HG03175 (cell line): Measurements from ENCODE around the gene ZC3H18.
A peak's percentile ranks its signal among the peaks of the same experiment; 100 is the strongest.

Source experiments
- ATAC-seq: cut with Tn5 transposase; IDR thresholded peaks from one replicate; pipeline ENCODE4 v1.9.1; 2021; ENCODE audit warnings: mild to moderate bottlenecking, moderate library complexity; ENCODE audit not compliant: unreplicated experiment

The ZC3H18 gene

GRCh38 chr16:88532434-88533241 lies 37.6 kb upstream of the ZC3H18 start:
- ATAC-seq: no peak

DNA sequence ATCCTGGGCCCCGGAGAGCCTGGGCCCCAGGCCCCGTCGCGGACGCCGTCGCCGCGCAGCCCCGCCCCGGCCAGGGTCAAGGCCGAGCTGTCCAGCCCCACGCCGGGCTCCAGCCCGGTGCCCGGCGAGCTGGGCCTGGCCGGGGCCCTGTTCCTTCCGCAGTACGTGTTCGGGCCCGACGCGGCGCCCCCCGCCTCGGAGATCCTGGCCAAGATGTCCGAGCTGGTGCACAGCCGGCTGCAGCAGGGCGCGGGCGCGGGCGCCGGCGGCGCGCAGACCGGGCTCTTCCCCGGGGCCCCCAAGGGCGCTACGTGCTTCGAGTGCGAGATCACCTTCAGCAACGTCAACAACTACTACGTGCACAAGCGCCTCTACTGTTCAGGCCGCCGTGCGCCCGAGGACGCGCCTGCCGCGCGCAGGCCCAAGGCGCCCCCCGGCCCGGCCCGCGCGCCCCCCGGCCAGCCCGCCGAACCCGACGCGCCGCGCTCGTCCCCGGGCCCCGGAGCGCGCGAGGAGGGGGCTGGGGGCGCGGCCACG lies 36.8 kb upstream of the ZC3H18 start:
- ATAC-seq: no peak

GRCh38 chr16:88533932-88534637 lies 36.1 kb upstream of the ZC3H18 start:
- ATAC-seq: peak; percentile 76

DNA sequence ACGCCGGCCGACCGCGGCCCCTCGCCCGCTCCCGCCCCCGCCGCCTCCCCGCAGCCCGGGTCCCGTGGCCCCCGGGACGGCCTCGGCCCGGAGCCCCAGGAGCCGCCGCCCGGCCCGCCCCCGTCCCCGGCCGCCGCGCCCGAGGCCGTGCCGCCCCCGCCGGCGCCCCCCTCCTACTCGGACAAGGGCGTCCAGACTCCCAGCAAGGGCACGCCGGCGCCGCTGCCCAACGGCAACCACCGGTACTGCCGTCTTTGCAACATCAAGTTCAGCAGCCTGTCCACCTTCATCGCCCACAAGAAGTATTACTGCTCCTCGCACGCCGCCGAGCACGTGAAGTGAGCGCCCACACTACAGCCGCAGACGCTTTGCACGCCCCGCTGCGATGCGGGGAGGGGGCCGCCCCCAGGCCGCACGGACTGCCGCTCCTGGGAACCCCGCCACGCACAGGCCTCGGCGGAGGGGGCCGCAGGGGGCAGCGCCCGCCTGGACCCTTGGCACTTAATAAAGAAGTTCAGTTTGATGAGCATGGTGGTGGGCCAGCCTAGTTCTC lies 35.5 kb upstream of the ZC3H18 start:
- ATAC-seq: peak; percentile 32

DNA sequence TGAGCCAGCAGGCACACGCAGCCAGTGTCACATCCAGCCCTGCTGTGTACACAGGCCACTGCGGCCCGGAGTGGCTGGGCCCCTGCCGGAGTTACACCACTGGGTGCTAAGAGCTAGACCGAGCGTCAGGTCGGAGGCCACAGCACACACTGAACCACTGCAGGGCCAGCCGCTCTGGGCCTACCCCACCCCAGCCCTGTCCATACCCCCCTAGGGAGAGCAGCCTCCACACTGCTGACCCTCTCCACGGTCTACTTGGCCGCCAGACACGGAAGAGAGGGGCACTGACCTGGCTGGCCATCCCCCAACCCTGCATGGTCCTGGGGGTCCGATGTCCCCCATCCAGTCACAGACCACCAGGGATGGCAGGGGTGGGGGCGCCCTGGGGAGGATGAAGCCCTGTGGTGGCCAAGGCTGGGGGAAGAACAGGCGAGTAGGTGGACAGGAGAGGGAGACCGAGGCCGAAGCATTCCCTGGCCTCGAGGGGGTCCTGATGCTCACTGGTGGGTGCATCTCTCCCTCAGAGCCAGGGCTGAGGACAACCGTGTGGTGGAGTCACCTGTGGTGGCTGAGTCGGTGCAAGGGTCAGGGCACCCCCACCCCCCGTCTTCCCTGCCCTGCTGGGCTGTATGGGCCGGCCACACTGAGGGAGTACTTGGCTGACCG lies 34.9 kb upstream of the ZC3H18 start:
- ATAC-seq: no peak

DNA sequence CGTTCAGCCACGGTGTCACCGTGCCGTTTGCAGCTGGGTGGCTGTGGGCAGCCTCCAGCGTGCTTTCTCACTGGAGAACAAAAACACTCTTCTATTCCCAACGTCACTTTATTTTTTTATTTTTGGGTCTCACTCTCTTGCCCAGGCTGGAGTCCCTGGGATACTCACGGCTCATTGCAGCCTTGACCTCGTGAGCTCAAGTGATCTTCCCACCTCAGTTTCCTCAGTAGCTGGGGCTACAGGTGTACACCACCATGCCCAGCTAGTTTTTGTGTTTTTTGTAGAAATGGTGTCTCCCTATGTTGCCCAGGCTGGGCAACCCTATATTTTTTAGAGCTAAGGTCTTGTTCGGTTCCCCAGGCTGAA lies 34.4 kb upstream of the ZC3H18 start:
- ATAC-seq: no peak

DNA sequence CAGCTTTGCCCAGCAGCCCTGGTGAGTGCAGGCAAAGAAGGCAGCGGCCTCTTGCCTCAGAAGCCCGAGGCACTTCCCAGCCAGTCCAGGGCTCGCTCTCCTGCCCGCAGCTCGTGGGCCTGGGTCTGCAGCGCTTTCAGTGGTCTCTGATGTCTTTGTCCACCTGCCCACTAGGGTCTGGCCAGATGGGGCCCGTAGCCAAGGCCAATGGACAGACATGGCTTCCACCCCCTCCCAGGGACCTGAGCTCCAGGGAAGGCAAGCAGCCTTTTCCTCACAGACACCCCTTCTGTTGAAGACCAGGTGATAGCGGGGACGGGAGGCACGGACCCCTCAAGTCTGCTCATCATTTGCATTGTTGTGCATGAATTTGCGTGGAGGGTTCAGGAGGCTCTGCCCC lies 33.7 kb upstream of the ZC3H18 start:
- no peak for ATAC-seq

GRCh38 chr16:88536971-88537751 lies 33.0 kb upstream of the ZC3H18 start:
- ATAC-seq: no peak

DNA sequence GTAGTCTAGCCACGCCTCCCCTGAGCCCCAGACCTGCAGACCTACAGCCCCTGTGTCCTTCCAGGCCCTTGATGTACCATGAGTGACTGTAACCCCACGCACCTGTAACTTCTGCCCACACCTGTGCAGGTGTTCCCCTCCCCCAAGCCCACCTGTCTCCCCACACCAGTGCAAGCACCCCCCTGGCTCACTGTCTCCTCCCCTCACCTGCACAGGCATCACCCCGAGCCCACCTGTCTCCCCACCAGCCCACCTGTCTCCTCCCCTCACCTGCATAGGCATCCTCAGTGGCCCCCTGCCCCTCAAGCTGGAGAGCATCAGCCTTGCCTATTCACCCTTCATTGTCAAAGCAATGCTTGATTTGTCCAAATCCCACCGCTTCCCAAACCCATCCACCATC lies 32.3 kb upstream of the ZC3H18 start:
- no peak for ATAC-seq

DNA sequence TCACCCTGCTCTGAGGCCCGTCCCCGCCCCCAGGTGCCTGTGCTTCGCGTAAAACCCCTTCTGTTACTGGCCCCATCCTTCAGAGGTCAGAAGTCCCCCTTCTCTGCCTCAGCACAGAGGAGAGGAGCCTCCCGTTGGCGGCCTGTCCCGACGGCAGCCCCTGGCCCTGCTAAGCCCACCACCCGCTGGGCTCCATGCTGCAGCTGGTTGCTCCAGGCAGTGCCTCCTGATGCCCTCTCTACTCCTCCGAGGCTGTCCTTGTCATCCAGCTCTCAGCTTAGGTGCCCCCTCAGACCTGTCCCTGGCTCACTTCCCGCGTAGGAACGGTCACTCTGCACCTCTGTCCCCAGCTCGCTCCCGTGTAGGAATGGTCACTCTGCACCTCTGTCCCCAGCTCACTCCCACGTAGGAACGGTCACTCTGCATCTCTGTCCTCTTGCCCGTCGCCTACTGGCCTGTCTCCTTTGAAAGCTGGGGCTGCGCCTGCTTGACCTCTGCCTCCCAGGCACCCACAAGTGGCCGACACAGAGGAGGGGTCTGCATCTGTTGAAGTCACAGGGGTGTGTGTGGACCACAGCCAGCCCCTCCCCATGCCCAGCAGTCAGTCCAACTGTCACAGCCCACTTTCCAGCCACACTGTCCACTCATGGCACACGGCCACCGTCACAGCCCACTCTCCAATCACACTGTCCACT lies 31.7 kb upstream of the ZC3H18 start:
- ATAC-seq: no peak

DNA sequence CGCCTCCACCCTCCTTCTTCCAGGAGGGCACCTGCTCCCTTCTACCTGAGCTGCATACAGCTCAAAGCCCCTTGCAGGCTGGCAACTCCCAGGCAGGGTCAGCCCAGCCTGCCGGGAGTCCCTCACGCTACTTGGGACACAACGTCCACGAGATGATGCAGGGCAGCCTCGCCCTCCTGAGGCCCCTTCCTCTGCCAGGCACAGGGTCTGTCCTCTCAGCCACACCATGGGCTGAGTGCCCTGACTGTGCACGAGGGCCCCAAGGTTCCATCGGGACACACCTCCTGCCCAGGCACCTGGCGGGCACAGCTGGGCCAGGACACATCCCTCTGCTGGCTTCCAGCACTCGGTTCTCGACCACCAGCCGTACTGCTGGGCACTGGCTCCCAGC lies 30.9 kb upstream of the ZC3H18 start:
- ATAC-seq: no peak

DNA sequence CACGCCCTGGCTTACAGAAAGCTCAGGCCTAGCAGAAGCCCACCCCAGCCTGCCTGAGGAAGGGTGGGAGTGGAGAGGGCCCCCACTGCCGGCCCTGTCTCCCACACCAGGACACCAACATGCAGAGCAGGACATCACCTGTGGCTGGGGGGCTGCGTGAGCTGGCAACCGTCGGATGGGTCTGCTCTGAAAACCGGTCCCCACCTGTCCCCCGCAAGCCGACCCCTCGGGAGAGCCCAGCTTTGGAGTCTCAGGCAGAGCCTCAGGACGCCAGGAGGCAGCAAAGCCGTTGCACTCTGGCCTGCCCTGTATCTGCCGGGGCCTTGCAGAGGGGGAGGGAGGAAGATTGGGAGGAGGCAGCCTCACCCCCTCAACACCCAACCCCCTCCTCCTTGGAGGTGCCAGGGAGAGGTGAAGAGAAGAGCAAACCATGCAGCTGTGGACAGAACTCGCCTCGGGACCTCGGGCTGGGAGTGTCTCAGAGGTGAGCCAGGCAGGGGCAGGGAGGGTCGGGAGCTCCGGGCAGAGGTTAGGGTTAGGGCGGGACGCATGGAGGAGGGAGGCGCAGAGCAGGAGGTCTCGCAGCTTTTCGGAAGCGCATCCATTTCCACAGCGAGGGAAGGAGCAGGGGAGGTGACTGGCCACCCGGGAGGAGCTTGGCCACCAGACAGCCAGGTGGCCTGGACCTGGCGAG lies 30.4 kb upstream of the ZC3H18 start:
- no peak for ATAC-seq

- ATAC-seq: no peak
These were observed 29.7 kb upstream of the ZC3H18 start for GRCh38 chr16:88540346-88540977.

DNA sequence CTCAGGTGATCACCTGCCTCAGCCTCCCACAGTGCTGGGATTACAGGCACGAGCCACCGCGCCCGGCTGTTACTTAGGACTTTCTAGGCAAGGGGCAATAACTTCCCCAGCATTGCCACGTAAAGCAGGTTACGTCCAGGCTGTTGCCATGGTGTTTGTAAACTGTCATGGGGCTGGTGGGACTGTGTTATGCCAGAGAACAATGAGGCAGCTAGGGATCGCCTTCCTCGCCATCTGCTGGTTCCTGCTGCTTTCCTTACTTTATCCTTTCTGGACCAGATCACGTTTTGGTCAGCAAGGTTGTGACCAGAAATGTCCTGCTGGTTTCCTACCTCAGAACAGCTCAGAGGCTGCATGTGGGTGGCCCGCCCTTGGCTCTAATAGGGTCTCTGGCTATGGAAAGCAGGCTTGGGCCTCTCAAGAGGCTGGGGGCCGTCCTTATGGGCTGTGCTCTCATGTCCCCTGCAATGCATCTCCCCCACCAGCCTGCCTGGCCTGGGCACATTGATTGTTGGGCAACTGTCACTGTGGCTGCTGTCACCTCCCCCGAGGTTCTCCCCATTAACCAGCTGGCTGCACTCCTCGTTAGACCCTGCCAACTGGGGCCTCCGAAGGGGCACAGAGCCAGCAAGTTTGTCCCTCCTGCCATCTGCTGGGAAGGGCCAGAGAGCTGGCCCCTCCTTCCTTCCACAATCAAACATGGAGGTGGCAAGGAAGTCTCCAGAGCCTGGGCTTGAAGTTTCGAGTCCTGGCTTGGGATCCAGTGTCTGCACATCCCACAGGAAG lies 28.2 kb upstream of the ZC3H18 start:
- no peak for ATAC-seq

GRCh38 chr16:88543230-88543813 lies 26.9 kb upstream of the ZC3H18 start:
- no peak for ATAC-seq

- ATAC-seq: no peak
These were observed 24.4 kb upstream of the ZC3H18 start for GRCh38 chr16:88545781-88546180.

GRCh38 chr16:88548131-88548874 lies 21.9 kb upstream of the ZC3H18 start:
- ATAC-seq: no peak
